HepG2 (cell line): ENCODE results near the gene LRRC27. TPM values are rescaled to one million over a fixed set of nuclear protein-coding genes. Genes with fewer than 3 reads are reported as not detected.

Experiments used
- ATAC-seq: fragments of 200-7000 bp; cut with Tn5 transposase; 3 replicates; pipeline ENCODE4 v1.9.1; 2020; ENCODE audit warnings: mild to moderate bottlenecking, moderate library complexity
- BruUV-seq: library from RNA; stranded (reverse); fragments of 400-500 nt; replicated peaks from 2 replicates; lab custom pipeline; 2021; lab: Mats Ljungman, UMichigan
- CTCF ChIA-PET: fragments of 300-600 bp; formaldehyde crosslinking; extraction: SDS; loops from one replicate; lab custom pipeline; 2021; ENCODE audit warnings: low total read pairs, inconsistent platforms, low intra/inter-chr PET ratio; lab: Yijun Ruan, JAX
- POLR2A ChIA-PET: fragments of 350-600 bp; sonication (Branson Sonifier 250); formaldehyde crosslinking; loops from one replicate; lab custom pipeline; 2020; ENCODE audit warnings: antibody characterized with exemption, inconsistent platforms; lab: Yijun Ruan, JAX
- DNase-seq: peaks from one replicate; pipeline ENCODE4 v3.0.0-alpha.2; 2015; ENCODE audit warnings: low spot score
- FAIRE-seq: peaks from 3 replicates; lab custom pipeline; 2011; peaks lifted over from hg19 to GRCh38; lab: Jason Lieb, UNC
- H2AFZ ChIP-seq: one replicate; pipeline ENCODE4 v1.6.1; 2011; ENCODE audit warnings: low read length, inconsistent platforms
- H3K27ac ChIP-seq: fragments of 300-600 bp; 3 replicates; pipeline ENCODE4 v1.8.0; 2011; ENCODE audit warnings: mixed run types, mild to moderate bottlenecking, mixed read lengths, low read length, inconsistent platforms; ENCODE audit not compliant: insufficient read depth; ENCODE audit errors: extremely low read length
- H3K27me3 ChIP-seq, 2 experiments: fragments of 200-600 bp in 1 of 2; 2 replicates in 1 of 2; 3 replicates in 1 of 2; pipeline versions ENCODE4 v1.6.0 to v1.8.0; 2011; ENCODE audit warnings: low read length in 2 of 2, mild to moderate bottlenecking in 2 of 2, moderate library complexity in 2 of 2, inconsistent platforms in 1 of 2; ENCODE audit not compliant: insufficient read depth in 2 of 2, control insufficient read depth in 1 of 2
- H3K36me3 ChIP-seq, 2 experiments: fragments of 200-600 bp in 1 of 2; replicated peaks in 1 of 2; 2 replicates in 1 of 2; 3 replicates in 1 of 2; pipeline versions ENCODE4 v1.5.1 to v1.8.0; 2011; ENCODE audit warnings: low read length in 2 of 2, inconsistent platforms in 1 of 2; ENCODE audit not compliant: insufficient read depth in 2 of 2, control insufficient read depth in 1 of 2
- H3K4me1 ChIP-seq: 2 replicates; pipeline ENCODE4 v1.5.1; 2012; ENCODE audit warnings: low read length, inconsistent platforms; ENCODE audit not compliant: insufficient read depth
- H3K4me2 ChIP-seq: 2 replicates; pipeline ENCODE4 v1.6.0; 2011; ENCODE audit warnings: low read depth, low read length, inconsistent platforms
- H3K4me3 ChIP-seq, 3 experiments: fragments of 200-600 bp in 1 of 3; sonication (generic), shearing (Covaris generic) in 1 of 3; replicated peaks in 1 of 3; 2 replicates each; pipeline ENCODE4 v1.5.1; 2011 to 2016; ENCODE audit warnings: low read length in 3 of 3, inconsistent platforms in 2 of 3, low read depth in 2 of 3, mild to moderate bottlenecking in 2 of 3, control low read depth in 1 of 3, mixed read lengths in 1 of 3; ENCODE audit not compliant: insufficient read depth in 1 of 3
- H3K79me2 ChIP-seq: one replicate; pipeline ENCODE4 v1.6.1; 2011; ENCODE audit warnings: low read length, inconsistent platforms; ENCODE audit not compliant: insufficient read depth
- H3K9ac ChIP-seq: 2 replicates; pipeline ENCODE4 v1.6.0; 2011; ENCODE audit warnings: mild to moderate bottlenecking, low read depth, low read length, inconsistent platforms; ENCODE audit not compliant: insufficient read depth
- H3K9me3 ChIP-seq: 2 replicates; pipeline ENCODE4 v1.5.1; 2012; ENCODE audit warnings: mild to moderate bottlenecking, low read length
- H4K20me1 ChIP-seq: 2 replicates; pipeline ENCODE4 v1.6.0; 2011; ENCODE audit warnings: inconsistent platforms, mild to moderate bottlenecking, low read length, moderate library complexity; ENCODE audit not compliant: insufficient read depth
- AGO2 ChIP-seq: fragments of 200-400 bp; formaldehyde crosslinking; optimal IDR thresholded peaks from 2 replicates; pipeline ENCODE3; 2017; ENCODE audit warnings: mild to moderate bottlenecking, low read depth, low read length, moderate library complexity
- CAMTA2 ChIP-seq: sonication (generic); formaldehyde crosslinking; IDR thresholded peaks from 2 replicates; pipeline ENCODE4 v1.4.0; 2020; ENCODE audit warnings: mild to moderate bottlenecking, missing genetic modification reagents, borderline replicate concordance
- FOXJ3 ChIP-seq: sonication (generic); formaldehyde crosslinking; IDR thresholded peaks from 2 replicates; pipeline ENCODE4 v1.4.0; 2020; ENCODE audit warnings: missing genetic modification reagents, mild to moderate bottlenecking, borderline replicate concordance
- FUBP1 ChIP-seq: sonication (generic); formaldehyde crosslinking; IDR thresholded peaks from 2 replicates; pipeline ENCODE4 v1.5.1; 2020; ENCODE audit warnings: missing genetic modification reagents, mild to moderate bottlenecking, borderline replicate concordance
- HMGA1 ChIP-seq: sonication (generic); formaldehyde crosslinking; conservative IDR thresholded peaks from 2 replicates; pipeline ENCODE4 v1.4.0; 2020; ENCODE audit warnings: missing genetic modification reagents
- TCF7L2 ChIP-seq: IDR thresholded peaks from 2 replicates; pipeline ENCODE4 v1.6.1; 2011; ENCODE audit warnings: mild to moderate bottlenecking, low read depth, low read length, moderate library complexity
- WGBS: methylation state at CpG from one replicate; pipeline ENCODE4 v1.1.6; 2017; ENCODE audit warnings: low lambda C conversion rate; 5-methylcytosine and 5-hydroxymethylcytosine counted together
- in situ Hi-C: cut with HindIII; loops from 2 replicates; pipeline ENCODE4 v1.10.0; 2017; ENCODE audit warnings: low pct_unique_long_range_greater_than_20kb; ENCODE audit not compliant: extremely low pct_ligation_motif_present
- intact Hi-C: fragments of 100-400 bp; cut with micrococcal nuclease; formaldehyde crosslinking; loops from one replicate; pipeline ENCODE4 v1.10.0; 2022; ENCODE audit not compliant: unreplicated experiment
- polyA plus RNA-seq, 8 experiments: library from polyadenylated mRNA; depleted of rRNA in 3 of 8; stranded (reverse) in 7 of 8; unstranded in 1 of 8; fragments of >200 nt; fragmentation: Illumina TruSeq in 4 of 8; extraction: Trizol in 4 of 8; gene quantifications; 2 replicates each; pipeline versions ENCODE4 v1.2.1 to v1.2.3, GENCODE V29; 2011 to 2016; ENCODE audit warnings: low read depth in 4 of 8, missing spikeins in 1 of 8, mixed read lengths in 1 of 8; ENCODE audit not compliant: insufficient read depth in 1 of 8
- total RNA-seq, 5 experiments: library from RNA; depleted of rRNA; stranded (reverse); fragments of >200 nt; fragmentation: Illumina TruSeq; extraction: Trizol; gene quantifications; 2 replicates each; pipeline ENCODE4 v1.2.3, GENCODE V29; 2016; ENCODE audit warnings: low read depth in 1 of 5

The LRRC27 gene
- total and polyA plus RNA-seq, 2 of the 13 experiments (the other 11 are each of a cell fraction or from before 2014, with no cell fraction given) = 4.2 to 4.6 TPM

GRCh38 chr10:132402781-132403241, 70.8 kb downstream of the LRRC27 start:
- Histone ChIP-seq H4K20me1 (no peaks in the 10 kb centered on the region), H3K9ac (no peak overlapping the region), H3K79me2 (no peaks in the 10 kb centered on the region), H2AFZ (no peak overlapping the region), H3K9me3 (no peaks in the 10 kb centered on the region), H3K4me3 (no peak overlapping the region), H3K4me1 (peaks cover 18% of the 10 kb centered on the region), H3K27ac (no peak overlapping the region), H3K4me2 (no peak overlapping the region), H3K27me3 (no peaks in the 10 kb centered on the region; a peak in 1 of 5 replicates), H3K36me3 (no peaks in the 10 kb centered on the region; a peak in 1 of 5 replicates)
- POLR2A ChIA-PET = no interaction called here
- intact Hi-C loops (no loop called here), in situ Hi-C loops (no loop called here)
- 85% methylated on average over 10 of the region's 24 CpGs for WGBS
- ATAC-seq = no peak
- no TSS peak for BruUV-seq
- FAIRE-seq = no peak
- CTCF ChIA-PET = no interaction called here
- TF ChIP-seq AGO2 (peak; percentile 8), CAMTA2 (CRISPR knock-in tag) (no peak)
- no peak for DNase-seq

- CTCF ChIA-PET = no interaction called here
- no peaks in the 10 kb centered on the region for H3K9me3 ChIP-seq
- no peak for FAIRE-seq
Observed at GRCh38 chr10:132403511-132404168, 71.6 kb downstream of the LRRC27 start.

More at GRCh38 chr10:132403511-132404168, 71.6 kb downstream of the LRRC27 start:
- DNase-seq (no peak), ATAC-seq (no peak)
- POLR2A ChIA-PET = no interaction called here
- Histone ChIP-seq H3K36me3 (no peaks in the 10 kb centered on the region; a peak in 1 of 5 replicates), H3K4me2 (no peak overlapping the region), H3K4me1 (peaks cover 20% of the 10 kb centered on the region), H3K27me3 (no peaks in the 10 kb centered on the region; a peak in 1 of 5 replicates), H2AFZ (no peak overlapping the region), H3K79me2 (no peaks in the 10 kb centered on the region), H3K9ac (no peak overlapping the region), H4K20me1 (no peaks in the 10 kb centered on the region), H3K27ac (no peak overlapping the region), H3K4me3 (no peak overlapping the region)
- BruUV-seq = no TSS peak
- intact Hi-C loops = no loop called here
- in situ Hi-C loops = no loop called here
- WGBS = 85% methylated on average over 8 of the region's 25 CpGs
- no peak for TF ChIP-seq HMGA1
- TF ChIP-seq FOXJ3 = no peak
- peak; percentile 5 for TF ChIP-seq AGO2
- no peak for TF ChIP-seq TCF7L2
- no peak for TF ChIP-seq FUBP1
